MG63 (cell line): ENCODE results near the gene SC5D. TPM values are rescaled to one million over a fixed set of nuclear protein-coding genes. Genes with fewer than 3 reads are reported as not detected.

Experiments
- total RNA-seq: library from RNA; depleted of rRNA; stranded (reverse); fragments of >200 nt; shearing (Covaris generic); gene quantifications from 2 replicates; pipeline ENCODE4 v1.2.3, GENCODE V29; 2014; ENCODE audit warnings: low replicate concordance; rRNA removed

SC5D gene
- total RNA-seq, 1 experiment from 2014 or later, result 20.4 TPM

Other genes with a start within 250 kb of the SC5D start
- not detected in 2 replicates for gene TECTA, start 191.5 kb upstream of the SC5D start, total RNA-seq
- gene SORL1, start 159.5 kb downstream of the SC5D start, total RNA-seq, result 0.59 and 0.69 TPM in 2 replicates